Melanocyte of skin (primary cell): Measurements from ENCODE around the gene HPDL. TPM values are rescaled to one million over a fixed set of nuclear protein-coding genes. Genes with fewer than 3 reads are reported as not detected.

Source experiments
- total RNA-seq, 2 donors: library from RNA; depleted of rRNA; stranded (reverse); fragments of >200 nt; gene quantifications; 2 replicates each; pipeline ENCODE4 v1.2.3, GENCODE V29; 2012

The HPDL gene
- 10 to 100 TPM in 1 of 2 donors, 1 to 10 TPM in 1; 5.9 to 12.7 TPM for total RNA-seq

DNA sequence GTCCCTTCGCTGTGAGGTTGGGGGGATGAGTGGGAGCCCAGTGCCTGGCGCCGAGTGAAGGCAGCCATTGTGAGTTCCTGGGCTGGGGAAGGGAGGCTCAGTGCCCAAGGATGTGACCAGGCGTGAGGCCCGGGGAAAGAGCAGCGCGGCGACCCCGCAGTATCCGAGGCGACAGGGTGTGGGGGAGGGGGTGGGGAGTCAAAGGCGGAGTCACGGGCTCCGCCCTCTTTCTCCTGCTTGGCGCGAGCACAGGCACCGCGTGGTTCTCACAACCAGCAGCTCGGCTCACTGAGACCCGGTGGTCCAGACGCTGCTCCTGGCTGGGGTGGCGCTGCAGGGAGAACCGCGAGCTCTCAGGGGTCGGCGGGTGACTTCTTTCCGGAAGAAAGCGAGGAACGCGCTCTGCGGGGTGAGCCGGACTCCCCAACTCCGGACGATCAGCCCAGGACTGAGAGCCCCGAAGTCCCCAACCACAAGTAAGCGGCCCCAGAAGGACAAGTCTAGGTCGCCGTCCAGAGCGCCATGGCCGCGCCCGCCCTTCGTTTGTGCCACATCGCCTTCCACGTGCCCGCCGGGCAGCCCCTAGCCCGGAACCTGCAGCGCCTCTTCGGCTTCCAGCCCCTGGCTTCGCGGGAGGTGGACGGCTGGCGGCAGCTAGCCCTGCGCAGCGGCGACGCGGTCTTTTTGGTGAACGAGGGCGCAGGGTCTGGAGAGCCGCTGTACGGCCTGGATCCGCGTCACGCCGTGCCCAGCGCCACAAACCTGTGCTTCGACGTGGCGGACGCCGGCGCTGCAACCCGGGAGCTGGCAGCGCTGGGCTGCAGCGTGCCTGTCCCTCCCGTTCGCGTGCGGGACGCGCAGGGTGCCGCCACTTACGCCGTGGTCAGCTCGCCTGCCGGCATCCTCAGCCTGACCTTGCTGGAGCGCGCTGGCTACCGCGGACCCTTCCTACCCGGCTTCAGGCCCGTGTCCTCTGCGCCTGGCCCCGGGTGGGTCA lies at the start of gene HPDL:
TSS of gene HPDL (plus strand) at position 269 of the 997 bp plus-strand sequence. CDS start at position 523, 254 bp downstream.

DNA sequence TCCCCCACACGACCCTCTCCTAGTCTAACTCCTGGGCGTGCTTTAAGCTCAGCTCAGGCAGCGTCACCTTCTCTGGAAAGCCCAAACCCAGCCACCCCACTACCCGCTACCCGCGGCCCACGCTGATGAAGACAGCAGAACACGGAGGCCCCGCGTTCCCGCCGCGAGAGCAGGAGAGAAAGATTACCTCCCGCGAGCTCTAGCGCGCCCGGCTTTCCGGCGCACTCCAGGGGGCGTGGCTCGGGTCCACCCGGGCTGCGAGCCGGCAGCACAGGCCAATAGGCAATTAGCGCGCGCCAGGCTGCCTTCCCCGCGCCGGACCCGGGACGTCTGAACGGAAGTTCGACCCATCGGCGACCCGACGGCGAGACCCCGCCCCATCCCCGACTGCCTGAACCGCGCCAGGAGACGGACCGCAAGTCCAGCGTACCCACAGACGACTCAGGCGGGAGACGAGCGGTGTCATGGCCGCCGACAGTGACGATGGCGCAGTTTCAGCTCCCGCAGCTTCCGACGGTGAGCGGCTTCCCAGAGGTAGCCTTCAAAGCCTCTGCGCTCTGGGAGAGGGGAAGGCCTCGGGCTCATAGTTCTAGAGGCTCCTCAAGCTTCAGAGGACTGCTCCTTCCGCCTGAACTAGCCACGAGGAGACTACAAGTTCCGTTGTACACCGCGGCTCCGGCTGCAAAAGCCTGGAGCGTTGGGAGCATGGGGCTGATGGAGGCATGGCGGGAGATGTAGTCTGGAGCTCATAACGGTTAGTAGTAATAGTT lies 13.3 kb downstream of the HPDL start, which contains the start of the genes MUTYH and TOE1:
TSS of gene MUTYH (minus strand) at position 652 of the 770 bp plus-strand sequence. CDS start 5,935 bp downstream, outside the sequence.
TSS of gene TOE1 (plus strand) at position 382 of the 770 bp plus-strand sequence. CDS start at position 465, 83 bp downstream.

Other genes with a start within 250 kb of the HPDL start
- gene ZSWIM5, start 120.3 kb upstream of the HPDL start, total RNA-seq = under 1 TPM in 1 of 2 donors, not detected in 1; 0.69 TPM
- gene TOE1, start 13.3 kb downstream of the HPDL start, total RNA-seq = 10 to 100 TPM; 13.4 to 32.3 TPM
- gene MUTYH, start 13.5 kb downstream of the HPDL start, total RNA-seq = 10 to 100 TPM in 1 of 2 donors, 1 to 10 TPM in 1; 10.0 to 18.3 TPM
- 10 to 100 TPM; 17.0 to 18.2 TPM for gene TESK2, start 164.3 kb downstream of the HPDL start, total RNA-seq
- gene CCDC163, start 173.2 kb downstream of the HPDL start, total RNA-seq = 1 to 10 TPM; 1.7 to 2.3 TPM
- 10 to 100 TPM; 15.8 to 18.3 TPM for gene MMACHC, start 173.4 kb downstream of the HPDL start, total RNA-seq
- 100 to 1,000 TPM; 225 to 535 TPM for gene PRDX1, start 195.0 kb downstream of the HPDL start, total RNA-seq
- gene AKR1A1, start 223.9 kb downstream of the HPDL start, total RNA-seq = 100 to 1,000 TPM in 1 of 2 donors, 10 to 100 TPM in 1; 52.3 to 103 TPM